HG02885 (cell line): ENCODE results near the gene RAC2.

ENCODE experiments used
- ATAC-seq: cut with Tn5 transposase; IDR thresholded peaks from one replicate; pipeline ENCODE4 v1.9.1; 2021; ENCODE audit warnings: mild to moderate bottlenecking; ENCODE audit not compliant: unreplicated experiment, poor library complexity

The RAC2 gene

GRCh38 chr22:37244114-37244921 is at the start of gene RAC2:
Gene RAC2 (minus strand): TSS chr22:37244269. CDS start chr22:37244148, 121 bp downstream.
- ATAC-seq = peak; percentile 49

- no peak for ATAC-seq
These were observed 49.1 kb upstream of the RAC2 start for GRCh38 chr22:37293172-37293571.

- no peak for ATAC-seq
These were observed 48.6 kb upstream of the RAC2 start for GRCh38 chr22:37292641-37293040.

GRCh38 chr22:37291559-37292298 is 47.7 kb upstream of the RAC2 start:
- ATAC-seq = no peak

GRCh38 chr22:37290737-37291136 is 46.7 kb upstream of the RAC2 start:
- ATAC-seq = no peak

GRCh38 chr22:37289156-37289735 is 45.2 kb upstream of the RAC2 start:
- ATAC-seq = no peak

GRCh38 chr22:37288521-37288920 is 44.5 kb upstream of the RAC2 start:
- ATAC-seq = no peak

- ATAC-seq = no peak
These were observed 43.5 kb upstream of the RAC2 start for GRCh38 chr22:37287550-37287951.

GRCh38 chr22:37285937-37286336 is 41.9 kb upstream of the RAC2 start:
- no peak for ATAC-seq

GRCh38 chr22:37284805-37285355 is 40.8 kb upstream of the RAC2 start:
- ATAC-seq = peak; percentile 44

- ATAC-seq = no peak
These were observed 40.2 kb upstream of the RAC2 start for GRCh38 chr22:37284126-37284804.

GRCh38 chr22:37283393-37283937 is 39.4 kb upstream of the RAC2 start:
- no peak for ATAC-seq

GRCh38 chr22:37282385-37282677 is 38.3 kb upstream of the RAC2 start, which contains the start of gene CYTH4:
Gene CYTH4 (plus strand): TSS chr22:37282508. CDS start chr22:37282570, 62 bp downstream.
- peak; percentile 50 for ATAC-seq

GRCh38 chr22:37281646-37282384 is 37.7 kb upstream of the RAC2 start:
- ATAC-seq = no peak

- ATAC-seq = no peak
These were observed 37.1 kb upstream of the RAC2 start for GRCh38 chr22:37281195-37281594.

GRCh38 chr22:37280718-37281117 is 36.6 kb upstream of the RAC2 start:
- no peak for ATAC-seq

- ATAC-seq = no peak
These were observed 35.5 kb upstream of the RAC2 start for GRCh38 chr22:37279331-37280181.

GRCh38 chr22:37278261-37278660 is 34.2 kb upstream of the RAC2 start:
- no peak for ATAC-seq

GRCh38 chr22:37277384-37277783 is 33.3 kb upstream of the RAC2 start:
- no peak for ATAC-seq
